PC-9 (cell line): ENCODE results near the gene MPV17. TPM values are rescaled to one million over a fixed set of nuclear protein-coding genes. Genes with fewer than 3 reads are reported as not detected.
"Not testable (repeated sequence)": the region's sequence is repeated elsewhere in the genome, so short reads cannot be mapped to it uniquely, and the experiment has no call there.

Experiments used
- BruUV-seq: library from RNA; stranded (reverse); fragments of 400-500 nt; replicated peaks from 2 replicates; lab custom pipeline; 2021; lab: Mats Ljungman, UMichigan
- CTCF ChIA-PET: fragments of 300-600 bp; sonication (Branson Sonifier 250); formaldehyde crosslinking; loops from one replicate; lab custom pipeline; 2022; ENCODE audit warnings: antibody characterized with exemption; lab: Charles Lee
- POLR2A ChIA-PET: fragments of 300-600 bp; sonication (Branson Sonifier 250); formaldehyde crosslinking; loops from one replicate; lab custom pipeline; 2022; ENCODE audit warnings: antibody characterized with exemption; ENCODE audit not compliant: unreplicated experiment; lab: Charles Lee
- DNase-seq, 2 experiments: peaks; one replicate each; pipeline versions ENCODE4 v3.0.0 to v3.0.0-alpha.2; 2015 to 2022; ENCODE audit warnings: mixed read lengths in 1 of 2
- H2AFZ ChIP-seq: fragments of 200-600 bp; sonication (generic); 2 replicates; pipeline ENCODE4 v1.8.1; 2017; ENCODE audit warnings: antibody characterized with exemption
- H3F3A ChIP-seq: fragments of 200-600 bp; sonication (generic); 2 replicates; pipeline ENCODE4 v1.8.1; 2017; ENCODE audit warnings: antibody characterized with exemption, mild to moderate bottlenecking, low read depth; ENCODE audit not compliant: insufficient read depth
- H3K27ac ChIP-seq: fragments of 200-600 bp; sonication (generic); 2 replicates; pipeline ENCODE4 v1.6.1; 2016; ENCODE audit warnings: mixed run types
- H3K27me3 ChIP-seq: fragments of 200-600 bp; sonication (generic); 2 replicates; pipeline ENCODE4 v1.6.1; 2016; ENCODE audit warnings: low read depth, mixed run types; ENCODE audit not compliant: insufficient read depth
- H3K36me3 ChIP-seq: fragments of 200-600 bp; sonication (generic); 2 replicates; pipeline ENCODE4 v1.6.1; 2016; ENCODE audit warnings: low read depth, mixed run types
- H3K4me1 ChIP-seq: fragments of 200-600 bp; sonication (generic); replicated peaks from 2 replicates; pipeline ENCODE4 v1.6.1; 2016; ENCODE audit warnings: mixed run types; ENCODE audit not compliant: insufficient read depth
- H3K4me2 ChIP-seq: fragments of 200-600 bp; sonication (generic); 2 replicates; pipeline ENCODE4 v1.6.1; 2017; ENCODE audit warnings: mixed run types
- H3K4me3 ChIP-seq: fragments of 200-600 bp; sonication (generic); 2 replicates; pipeline ENCODE4 v1.6.1; 2016; ENCODE audit warnings: mixed run types
- H3K79me2 ChIP-seq: fragments of 200-600 bp; sonication (generic); 2 replicates; pipeline ENCODE4 v1.6.1; 2017; ENCODE audit warnings: low read depth, mixed run types
- H3K9me2 ChIP-seq: fragments of 200-600 bp; sonication (generic); 2 replicates; pipeline ENCODE4 v1.8.1; 2017; ENCODE audit warnings: mild to moderate bottlenecking; ENCODE audit not compliant: insufficient read depth
- H3K9me3 ChIP-seq: fragments of 200-600 bp; sonication (generic); 2 replicates; pipeline ENCODE4 v1.8.1; 2016; ENCODE audit warnings: low read depth; ENCODE audit not compliant: insufficient read depth
- H4K20me1 ChIP-seq: fragments of 200-600 bp; sonication (generic); 2 replicates; pipeline ENCODE4 v1.8.1; 2017; ENCODE audit not compliant: insufficient read depth
- CTCF ChIP-seq: fragments of 200-600 bp; sonication (generic); conservative IDR thresholded peaks from 2 replicates; pipeline ENCODE4 v1.6.1; 2017; ENCODE audit warnings: mixed run types, antibody characterized with exemption, mild to moderate bottlenecking, moderate library complexity
- EZH2 ChIP-seq: fragments of 200-600 bp; sonication (generic); IDR thresholded peaks from 2 replicates; pipeline ENCODE4 v1.8.0; 2017; ENCODE audit warnings: antibody characterized with exemption, low read depth
- intact Hi-C: fragments of 100-400 bp; cut with micrococcal nuclease; formaldehyde crosslinking; loops from one replicate; pipeline ENCODE4 v1.10.0; 2022; ENCODE audit not compliant: unreplicated experiment
- total RNA-seq: library from RNA; stranded (reverse); gene quantifications from 2 replicates; pipeline ENCODE4 v1.2.3, GENCODE V29; 2021

The MPV17 gene
- total RNA-seq, 1 experiment from 2014 or later: 47.5 TPM

GRCh38 chr2:27280826-27281225, 42.1 kb downstream of the MPV17 start:
- Histone ChIP-seq H3K4me2 (no peak overlapping the region), H3K4me1 (peaks cover 37% of the 10 kb centered on the region), H3K4me3 (no peak overlapping the region), H4K20me1 (no peaks in the 10 kb centered on the region), H3K9me3 (no peaks in the 10 kb centered on the region), H3K79me2 (no peaks in the 10 kb centered on the region), H3K27me3 (no peaks in the 10 kb centered on the region), H2AFZ (no peak overlapping the region), H3K27ac (no peak overlapping the region), H3F3A (peaks cover 30% of the 10 kb centered on the region; the same call in 1 of the 2 replicates), H3K36me3 (no peaks in the 10 kb centered on the region), H3K9me2 (no peaks in the 10 kb centered on the region)
- no peak for DNase-seq
- intact Hi-C loops: loop anchor here (1.0 to 5.0 kb wide), 4 partner anchors 31 to 320 kb away; partner anchors contain the start of genes ATRAID and SLC5A6
- no peak for TF ChIP-seq CTCF
- no peak for TF ChIP-seq EZH2
- ChIA-PET CTCF (interaction anchor here (1.7 to 2.9 kb wide), 2 partner anchors 12 to 22 kb away, joined by 6 to 22 read pairs; no protein-coding TSS in a partner anchor), POLR2A (no interaction called here)
- no TSS peak for BruUV-seq

- Histone ChIP-seq H4K20me1 (no peaks in the 10 kb centered on the region), H3K27me3 (no peaks in the 10 kb centered on the region), H3K27ac (no peak overlapping the region), H2AFZ (no peak overlapping the region), H3K79me2 (no peaks in the 10 kb centered on the region), H3K4me1 (peaks cover 22% of the 10 kb centered on the region), H3K4me3 (no peak overlapping the region), H3K36me3 (no peaks in the 10 kb centered on the region), H3K4me2 (no peak overlapping the region), H3K9me2 (no peaks in the 10 kb centered on the region), H3K9me3 (no peaks in the 10 kb centered on the region), H3F3A (peaks cover 19% of the 10 kb centered on the region; the same call in 1 of the 2 replicates)
- ChIA-PET POLR2A (no interaction called here), CTCF (interaction anchor here (0.6 kb wide), 1 partner anchor 31 kb away, joined by 3 read pairs; no protein-coding TSS in a partner anchor)
- intact Hi-C loops: no loop called here
- no peak for DNase-seq
- BruUV-seq: no TSS peak
- TF ChIP-seq CTCF (no peak), EZH2 (no peak)
Observed at GRCh38 chr2:27278010-27278409, 44.9 kb downstream of the MPV17 start.

GRCh38 chr2:27275211-27276150, 47.4 kb downstream of the MPV17 start, which contains the start of gene DNAJC5G:
TSS of gene DNAJC5G (plus strand) at chr2:27275433. CDS start at chr2:27276729, 1,296 bp downstream.
- H2AFZ ChIP-seq: no peak within 1 kb of the TSS
- no TSS peak for BruUV-seq
- no peak within 1 kb of the TSS for H3K4me2 ChIP-seq
- no peak within 1 kb of the TSS for H3K4me3 ChIP-seq
- H3F3A ChIP-seq: no peaks in the 10 kb centered on the region
- H3K27me3 ChIP-seq: no peaks in the 10 kb centered on the region
- no peak for TF ChIP-seq CTCF
- TF ChIP-seq EZH2: no peak
- no peaks in the 10 kb centered on the region for H3K9me2 ChIP-seq
- H3K4me1 ChIP-seq: no peaks in the 10 kb centered on the region
- CTCF ChIA-PET: no interaction called here
- no peaks in the 10 kb centered on the region for H3K36me3 ChIP-seq
- no peaks in the 10 kb centered on the region for H4K20me1 ChIP-seq
- no peak for DNase-seq
- intact Hi-C loops: no loop called here
- no peaks in the 10 kb centered on the region for H3K79me2 ChIP-seq
- H3K9me3 ChIP-seq: no peaks in the 10 kb centered on the region
- no peak within 1 kb of the TSS for H3K27ac ChIP-seq
- POLR2A ChIA-PET: no interaction called here

GRCh38 chr2:27272537-27273522, 50.1 kb downstream of the MPV17 start:
- H3K36me3 ChIP-seq, BruUV-seq, H4K20me1 ChIP-seq, DNase-seq, H3K27ac ChIP-seq, H3K79me2 ChIP-seq, H3K4me3 ChIP-seq, H3K4me2 ChIP-seq, H3K9me2 ChIP-seq, H3K27me3 ChIP-seq, H3K4me1 ChIP-seq, H3K9me3 ChIP-seq, intact Hi-C loops, H3F3A ChIP-seq, H2AFZ ChIP-seq: not testable (repeated sequence)
- POLR2A ChIA-PET: interaction anchor here (0.6 to 0.7 kb wide), 2 partner anchors 21 to 40 kb away, joined by 3 to 5 read pairs; no protein-coding TSS in a partner anchor
- CTCF ChIA-PET: interaction anchor here (0.6 kb wide), 1 partner anchor 85 kb away, joined by 15 read pairs; no protein-coding TSS in a partner anchor
